Measurements from ENCODE around the gene ZNF221.

Gene ZNF221

DNA sequence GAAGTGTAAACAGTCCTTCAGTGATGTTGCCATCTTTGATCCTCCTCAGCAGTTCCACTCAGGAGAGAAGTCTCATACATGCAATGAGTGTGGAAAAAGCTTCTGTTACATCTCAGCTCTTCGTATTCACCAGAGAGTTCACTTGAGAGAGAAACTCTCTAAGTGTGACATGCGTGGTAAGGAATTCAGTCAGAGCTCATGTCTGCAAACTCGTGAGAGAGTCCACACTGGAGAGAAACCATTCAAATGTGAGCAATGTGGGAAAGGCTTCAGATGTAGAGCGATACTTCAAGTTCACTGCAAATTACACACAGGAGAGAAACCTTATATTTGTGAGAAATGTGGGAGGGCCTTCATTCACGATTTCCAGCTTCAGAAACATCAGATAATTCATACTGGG lies 59.4 kb downstream of the ZNF221 start:
- no peak overlapping the region for H3K9ac ChIP-seq (ENCODE audit: low read depth, low read length)
- peaks cover 30% of the 10 kb centered on the region for H3K36me3 ChIP-seq (ENCODE audit: control insufficient read depth, insufficient read depth, low read length)
- no peaks in the 10 kb centered on the region for H3K4me1 ChIP-seq (ENCODE audit: control insufficient read depth, insufficient read depth, low read length)
- peaks cover 2% of the 10 kb centered on the region for H3K9me3 ChIP-seq (ENCODE audit: control insufficient read depth, insufficient read depth, low read length)
- no peak overlapping the region for H3K4me3 ChIP-seq (ENCODE audit: low read depth, low read length)
- no peaks in the 10 kb centered on the region for H3K27me3 ChIP-seq (ENCODE audit: control insufficient read depth, insufficient read depth, low read length)
